Upper lobe of left lung (tissue), 6 donors: Measurements from ENCODE around the gene SYNE2. TPM values are rescaled to one million over a fixed set of nuclear protein-coding genes. Genes with fewer than 3 reads are reported as not detected.

Experiments
- ATAC-seq, 2 donors: fragments of 200-7000 bp; cut with Tn5 transposase; one replicate each; pipeline ENCODE4 v1.9.1; 2022; ENCODE audit warnings: mild to moderate bottlenecking in 2 of 2, moderate library complexity in 2 of 2; ENCODE audit not compliant: low FRiP score in 2 of 2
- DNase-seq, 2 donors: peaks; one replicate each; pipeline ENCODE4 v3.0.0-alpha.2; 2019 to 2020
- H3K27ac ChIP-seq, 4 donors: fragments of 200-600 bp; sonication (generic); one replicate each; pipeline ENCODE4 v1.5.1; 2016 to 2019
- H3K27me3 ChIP-seq, 4 donors: fragments of 200-600 bp; sonication (generic); one replicate each; pipeline ENCODE4 v1.5.1; 2017 to 2019
- H3K36me3 ChIP-seq, 4 donors: fragments of 200-600 bp; sonication (generic); one replicate each; pipeline ENCODE4 v1.5.1; 2016 to 2019
- H3K4me1 ChIP-seq, 4 donors: fragments of 200-600 bp; sonication (generic); one replicate each; pipeline ENCODE4 v1.5.1; 2018 to 2019
- H3K4me3 ChIP-seq, 4 donors: fragments of 200-600 bp; sonication (generic); one replicate each; pipeline ENCODE4 v1.5.1; 2017 to 2019; ENCODE audit warnings: mild to moderate bottlenecking in 2 of 4, moderate library complexity in 1 of 4
- H3K9me3 ChIP-seq, 4 donors: fragments of 200-600 bp; sonication (generic); one replicate each; pipeline ENCODE4 v1.5.1; 2018 to 2019
- EP300 ChIP-seq, 4 donors: sonication (generic); formaldehyde crosslinking; IDR thresholded peaks; one replicate each; pipeline ENCODE4 v1.5.1; 2017; ENCODE audit warnings: antibody characterized with exemption in 4 of 4, control low read depth in 2 of 4
- POLR2A ChIP-seq, 4 donors: fragments of 450-650 bp; IDR thresholded peaks; one replicate each; pipeline ENCODE4 v1.5.1; 2016 to 2017; ENCODE audit warnings: antibody characterized with exemption in 4 of 4, mild to moderate bottlenecking in 2 of 4
- POLR2AphosphoS5 ChIP-seq, 2 donors: sonication (generic); formaldehyde crosslinking; IDR thresholded peaks; one replicate each; pipeline ENCODE4 v1.5.1; 2017; ENCODE audit warnings: antibody characterized with exemption in 2 of 2
- WGBS, 2 donors: methylation state at CpG; one replicate each; pipeline ENCODE4 v1.1.5; 2017 to 2018; 5-methylcytosine and 5-hydroxymethylcytosine counted together
- total RNA-seq, 6 donors: library from RNA; depleted of rRNA in 4 of 6; stranded (reverse); fragments of >200 nt in 4 of 6; gene quantifications; one replicate each; pipeline versions ENCODE4 v1.1.0 to v1.2.1, GENCODE V29; 2016 to 2021
- TF ChIP-seq, protein P1 (sequence below), 6 experiments: fragments of 450-650 bp in 4 of 6; fragments of 200-600 bp in 2 of 6; sonication (generic) in 2 of 6; IDR thresholded peaks; one replicate each; pipeline ENCODE4 v1.5.1; 2016 to 2019; ENCODE audit warnings: antibody characterized with exemption in 6 of 6
- donor health status: DM: no; HTN: no; CAD: no; lungs with moderate emphysema.
- donor health status: DM: no; HTN: yes; CAD: no; lungs with severe emphysema.

The SYNE2 gene
- total RNA-seq, 6 donors from 2014 or later = 75.8 to 439 (median 234) TPM

DNA sequence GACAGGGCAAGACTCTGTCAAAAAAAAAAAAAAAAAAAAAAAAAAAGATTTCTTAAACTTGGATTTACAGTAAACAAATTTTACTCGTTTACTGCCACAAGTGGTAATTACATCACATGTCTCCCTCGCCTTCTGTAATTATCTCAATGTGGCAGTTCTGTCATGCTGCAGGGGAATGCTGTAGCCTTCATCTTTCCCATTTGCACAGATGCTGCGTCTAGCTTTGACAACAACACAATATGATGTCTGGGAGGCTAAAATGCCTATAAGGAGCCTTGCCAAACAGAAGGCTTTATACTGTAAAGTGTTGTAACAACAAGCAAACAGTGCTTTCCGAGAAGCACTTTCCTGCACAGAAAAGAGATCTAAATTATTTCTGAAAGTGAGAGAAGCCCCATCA lies 392.7 kb downstream of the SYNE2 start:
- Histone ChIP-seq H3K4me3 (no peak overlapping the region), H3K4me1 (no peaks in the 10 kb centered on the region), H3K27me3 (no peaks in the 10 kb centered on the region), H3K9me3 (no peaks in the 10 kb centered on the region), H3K36me3 (no peaks in the 10 kb centered on the region), H3K27ac (no peak overlapping the region)
- TF ChIP-seq POLR2A (IDR thresholded peaks at IDR 0.05) = no peak
- no peak for TF ChIP-seq POLR2AphosphoS5 (IDR thresholded peaks at IDR 0.05)
- no peak for TF ChIP-seq EP300 (IDR thresholded peaks at IDR 0.05)
- TF ChIP-seq, protein P1, sequence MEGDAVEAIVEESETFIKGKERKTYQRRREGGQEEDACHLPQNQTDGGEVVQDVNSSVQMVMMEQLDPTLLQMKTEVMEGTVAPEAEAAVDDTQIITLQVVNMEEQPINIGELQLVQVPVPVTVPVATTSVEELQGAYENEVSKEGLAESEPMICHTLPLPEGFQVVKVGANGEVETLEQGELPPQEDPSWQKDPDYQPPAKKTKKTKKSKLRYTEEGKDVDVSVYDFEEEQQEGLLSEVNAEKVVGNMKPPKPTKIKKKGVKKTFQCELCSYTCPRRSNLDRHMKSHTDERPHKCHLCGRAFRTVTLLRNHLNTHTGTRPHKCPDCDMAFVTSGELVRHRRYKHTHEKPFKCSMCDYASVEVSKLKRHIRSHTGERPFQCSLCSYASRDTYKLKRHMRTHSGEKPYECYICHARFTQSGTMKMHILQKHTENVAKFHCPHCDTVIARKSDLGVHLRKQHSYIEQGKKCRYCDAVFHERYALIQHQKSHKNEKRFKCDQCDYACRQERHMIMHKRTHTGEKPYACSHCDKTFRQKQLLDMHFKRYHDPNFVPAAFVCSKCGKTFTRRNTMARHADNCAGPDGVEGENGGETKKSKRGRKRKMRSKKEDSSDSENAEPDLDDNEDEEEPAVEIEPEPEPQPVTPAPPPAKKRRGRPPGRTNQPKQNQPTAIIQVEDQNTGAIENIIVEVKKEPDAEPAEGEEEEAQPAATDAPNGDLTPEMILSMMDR (IDR thresholded peaks at IDR 0.05) = no peak
- ATAC-seq (no peak), DNase-seq (no peak)
- 87 to 91% methylated on average over 4 of the region's 4 CpGs for WGBS, 2 donors

DNA sequence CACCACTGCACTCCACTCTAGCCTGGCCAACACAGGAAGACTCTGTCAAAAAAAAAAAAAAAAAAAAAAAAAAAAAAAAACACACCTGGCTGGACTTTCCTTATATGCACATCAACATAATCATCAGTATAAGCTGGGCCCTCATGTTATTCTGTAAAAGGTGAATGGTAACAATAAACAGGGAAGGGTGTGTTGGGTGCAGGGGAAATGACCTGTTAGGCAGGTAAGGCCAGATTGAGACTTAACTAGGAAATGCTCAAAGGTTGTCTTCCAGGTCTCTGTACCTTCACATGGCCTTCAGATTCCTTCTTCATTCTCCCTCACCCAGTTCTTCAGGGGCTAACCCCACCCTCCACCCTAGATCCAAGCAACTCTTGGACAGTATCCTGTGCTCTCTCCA lies 393.9 kb downstream of the SYNE2 start:
- H3K36me3 ChIP-seq = no peaks in the 10 kb centered on the region
- H3K27ac ChIP-seq = no peak overlapping the region
- TF ChIP-seq POLR2A (IDR thresholded peaks at IDR 0.05) (no peak), POLR2AphosphoS5 (IDR thresholded peaks at IDR 0.05) (no peak), EP300 (IDR thresholded peaks at IDR 0.05) (no peak)
- TF ChIP-seq, protein P1 (IDR thresholded peaks at IDR 0.05) = no peak
- ATAC-seq (no peak), DNase-seq (no peak)
- no peaks in the 10 kb centered on the region for H3K9me3 ChIP-seq
- no peak overlapping the region for H3K4me3 ChIP-seq
- no peaks in the 10 kb centered on the region for H3K27me3 ChIP-seq
- H3K4me1 ChIP-seq = no peaks in the 10 kb centered on the region

DNA sequence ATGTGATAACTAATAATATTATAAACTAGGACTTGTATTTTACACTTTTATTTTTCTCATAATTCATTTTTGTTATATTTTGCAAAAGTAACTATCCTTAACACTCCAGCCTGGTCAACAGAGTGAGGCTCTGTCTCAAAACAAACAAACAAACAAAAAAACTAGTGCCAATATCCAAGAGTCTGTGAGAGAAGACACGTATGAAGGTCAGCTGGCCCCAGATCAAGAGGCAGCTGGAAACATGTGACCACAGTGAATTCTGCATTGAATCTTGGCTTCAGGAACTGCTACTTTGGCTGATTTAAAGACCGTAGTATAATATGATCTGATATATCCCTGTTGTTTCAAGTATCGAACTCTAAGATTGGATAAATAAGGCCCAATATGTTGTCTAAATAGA lies 394.4 kb downstream of the SYNE2 start:
- no peaks in the 10 kb centered on the region for H3K27me3 ChIP-seq
- 86 to 96% methylated on average over 3 of the region's 3 CpGs for WGBS, 2 donors
- no peak overlapping the region for H3K4me3 ChIP-seq
- no peaks in the 10 kb centered on the region for H3K9me3 ChIP-seq
- no peak overlapping the region for H3K27ac ChIP-seq
- H3K36me3 ChIP-seq = no peaks in the 10 kb centered on the region
- no peaks in the 10 kb centered on the region for H3K4me1 ChIP-seq
- DNase-seq = no peak
- no peak for ATAC-seq
- TF ChIP-seq, protein P1 (IDR thresholded peaks at IDR 0.05) = no peak
- TF ChIP-seq POLR2AphosphoS5 (IDR thresholded peaks at IDR 0.05) (no peak), POLR2A (IDR thresholded peaks at IDR 0.05) (no peak), EP300 (IDR thresholded peaks at IDR 0.05) (no peak)

DNA sequence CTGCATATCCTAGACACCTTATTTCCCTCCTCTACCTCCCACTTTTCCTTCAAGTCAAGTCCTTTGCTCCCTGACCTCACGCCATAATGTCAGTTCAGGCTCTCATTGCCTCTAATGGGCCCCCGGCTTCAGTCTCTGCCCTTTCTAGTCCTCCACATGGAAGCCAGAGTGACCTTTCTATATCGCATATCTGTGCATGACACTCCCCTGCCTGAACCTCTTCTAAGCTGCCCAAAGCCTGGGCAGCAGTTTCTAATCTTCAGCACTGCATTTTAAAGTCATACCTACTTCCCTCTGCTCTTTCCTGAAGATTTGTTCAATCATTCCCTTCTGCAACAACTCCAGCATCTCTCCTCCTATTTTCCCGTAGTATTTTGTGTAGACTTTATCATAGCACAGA lies 395.9 kb downstream of the SYNE2 start:
- ATAC-seq = no peak
- 75% methylated on average over 4 of the region's 4 CpGs for WGBS, 2 donors

DNA sequence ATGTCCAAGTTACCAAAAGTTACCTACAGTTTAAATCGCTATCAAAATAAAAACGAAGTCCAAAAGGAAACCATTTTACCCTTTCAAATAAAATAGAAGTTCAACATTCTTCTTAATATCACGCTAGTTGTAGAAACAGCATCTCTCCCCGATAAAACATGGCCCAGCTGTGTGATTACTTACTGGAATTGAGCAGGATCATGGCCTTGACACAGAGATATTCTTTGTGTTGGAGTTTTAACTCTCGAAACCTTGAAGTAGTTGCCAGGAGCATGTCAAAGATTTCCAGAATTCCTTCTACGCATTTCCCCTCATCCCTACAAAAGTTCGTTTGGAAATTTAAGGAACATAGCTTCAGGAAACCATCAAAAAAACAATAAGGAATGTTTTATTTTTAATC lies 396.6 kb downstream of the SYNE2 start:
- Histone ChIP-seq H3K27me3 (no peaks in the 10 kb centered on the region), H3K4me1 (no peaks in the 10 kb centered on the region), H3K9me3 (no peaks in the 10 kb centered on the region), H3K27ac (no peak overlapping the region), H3K4me3 (no peak overlapping the region), H3K36me3 (no peaks in the 10 kb centered on the region)
- no peak for ATAC-seq
- TF ChIP-seq POLR2AphosphoS5 (IDR thresholded peaks at IDR 0.05) (no peak), POLR2A (IDR thresholded peaks at IDR 0.05) (no peak)
- WGBS, 2 donors = 79 to 81% methylated on average over 7 of the region's 7 CpGs
- DNase-seq = no peak

More for the DNA sequence above, 395.9 kb downstream of the SYNE2 start:
- Histone ChIP-seq H3K4me3 (no peak overlapping the region), H3K36me3 (no peaks in the 10 kb centered on the region), H3K9me3 (no peaks in the 10 kb centered on the region), H3K27me3 (no peaks in the 10 kb centered on the region), H3K4me1 (no peaks in the 10 kb centered on the region), H3K27ac (no peak overlapping the region)
- TF ChIP-seq, protein P1 (IDR thresholded peaks at IDR 0.05) = no peak
- TF ChIP-seq POLR2AphosphoS5 (IDR thresholded peaks at IDR 0.05) (no peak), POLR2A (IDR thresholded peaks at IDR 0.05) (no peak), EP300 (IDR thresholded peaks at IDR 0.05) (no peak)
- no peak for DNase-seq
